HG02588 (cell line): Measurements from ENCODE around the gene SMPDL3A.

Source experiments
- ATAC-seq: cut with Tn5 transposase; IDR thresholded peaks from one replicate; pipeline ENCODE4 v1.9.1; 2021; ENCODE audit warnings: mild to moderate bottlenecking, moderate library complexity; ENCODE audit not compliant: unreplicated experiment

SMPDL3A gene

DNA sequence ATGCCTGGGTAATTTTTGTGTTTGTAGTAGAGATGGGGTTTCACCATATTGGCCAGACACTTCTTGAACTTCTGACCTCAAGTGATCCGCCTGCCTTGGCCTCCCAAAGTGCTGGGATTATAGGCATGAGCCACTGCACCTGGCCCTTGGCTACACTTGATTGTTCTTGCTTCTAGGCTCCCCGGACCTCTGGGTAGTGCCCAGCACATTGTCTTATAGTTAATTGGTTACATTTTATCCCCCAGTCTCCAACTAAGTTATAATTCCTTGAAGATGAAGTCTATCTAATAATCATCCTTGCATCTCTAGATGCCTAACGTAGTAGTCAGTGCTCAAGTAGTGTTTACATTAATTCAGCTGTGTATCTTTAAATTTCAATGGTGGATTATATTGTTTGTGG, 11.8 kb downstream of the SMPDL3A start:
- no peak for ATAC-seq

DNA sequence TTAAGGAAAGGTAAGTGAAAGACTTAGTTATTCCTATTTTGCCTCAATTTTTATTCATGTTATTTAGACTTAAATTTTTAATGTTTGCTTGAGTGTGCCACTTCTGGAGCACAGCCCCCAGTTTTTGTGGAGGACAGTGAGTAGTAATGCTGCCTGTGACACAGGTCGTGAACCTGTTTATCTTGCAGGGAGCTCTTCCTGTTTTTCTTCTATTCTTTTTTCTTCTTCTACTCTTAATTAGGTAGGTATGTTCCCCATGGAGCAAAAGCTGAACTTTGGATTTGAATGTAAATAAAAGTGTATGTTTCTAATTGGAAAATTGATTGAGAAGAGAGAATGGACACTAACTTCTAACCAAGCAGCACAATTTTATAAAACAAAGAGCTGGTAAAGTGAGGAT, 12.3 kb downstream of the SMPDL3A start:
- ATAC-seq: no peak

- no peak for ATAC-seq
Measured at GRCh38 chr6:122803171-122803661, 14.2 kb downstream of the SMPDL3A start.

DNA sequence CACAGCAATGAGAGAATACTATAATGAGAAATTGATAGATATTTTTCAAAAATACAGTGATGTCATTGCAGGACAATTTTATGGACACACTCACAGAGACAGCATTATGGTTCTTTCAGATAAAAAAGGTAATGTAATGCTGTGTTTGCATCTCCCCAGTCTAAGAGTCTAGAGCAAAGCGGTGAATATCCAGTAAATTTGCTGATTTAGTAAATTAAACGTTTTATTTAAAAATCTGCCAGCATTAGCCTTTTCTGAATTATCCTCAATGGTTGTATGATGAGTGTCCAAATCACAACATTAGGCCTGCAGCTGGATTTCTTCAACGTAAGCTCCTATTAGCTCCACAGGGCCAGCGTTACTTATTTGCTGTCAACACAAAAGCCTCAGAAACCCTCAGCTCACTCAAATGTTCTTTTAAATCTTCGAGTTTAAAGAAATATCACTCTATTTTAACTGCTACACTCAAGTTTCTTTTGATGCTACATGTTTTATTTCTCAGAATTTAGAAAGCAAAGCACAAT, 16.0 kb downstream of the SMPDL3A start:
- no peak for ATAC-seq

GRCh38 chr6:122806291-122806690, 17.2 kb downstream of the SMPDL3A start:
- ATAC-seq: no peak

- no peak for ATAC-seq
Measured at GRCh38 chr6:122808121-122808885, 19.2 kb downstream of the SMPDL3A start.

DNA sequence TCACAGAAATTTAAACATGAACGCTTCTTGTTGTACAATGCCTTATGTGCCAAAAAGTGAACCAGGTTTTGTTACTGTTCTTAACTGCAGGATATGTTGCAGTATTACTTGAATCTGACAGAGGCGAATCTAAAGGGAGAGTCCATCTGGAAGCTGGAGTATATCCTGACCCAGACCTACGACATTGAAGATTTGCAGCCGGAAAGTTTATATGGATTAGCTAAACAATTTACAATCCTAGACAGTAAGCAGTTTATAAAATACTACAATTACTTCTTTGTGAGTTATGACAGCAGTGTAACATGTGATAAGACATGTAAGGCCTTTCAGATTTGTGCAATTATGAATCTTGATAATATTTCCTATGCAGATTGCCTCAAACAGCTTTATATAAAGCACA, 19.9 kb downstream of the SMPDL3A start:
- no peak for ATAC-seq

GRCh38 chr6:122809691-122810090, 20.6 kb downstream of the SMPDL3A start:
- no peak for ATAC-seq

GRCh38 chr6:122810189-122810588, 21.1 kb downstream of the SMPDL3A start:
- ATAC-seq: no peak

DNA sequence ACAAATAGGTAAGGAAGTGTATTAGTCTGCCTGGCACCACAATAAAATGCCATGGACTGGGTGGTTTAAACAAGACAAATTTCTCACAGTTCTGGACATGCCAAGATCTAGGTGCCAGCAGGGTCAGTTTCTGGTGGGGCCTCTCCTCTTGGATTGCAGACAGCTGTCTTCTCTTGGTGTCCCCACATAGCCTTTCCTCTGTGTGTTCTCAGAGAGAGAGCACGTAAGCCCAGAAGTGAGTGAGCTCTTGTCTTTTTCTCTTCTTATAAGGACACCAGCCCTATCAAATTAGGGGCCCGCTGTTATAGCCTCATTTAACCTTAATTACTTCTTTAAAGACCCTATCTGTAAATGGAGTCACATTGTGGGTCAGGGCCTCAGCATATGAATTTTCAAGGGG, 28.3 kb downstream of the SMPDL3A start:
- no peak for ATAC-seq

DNA sequence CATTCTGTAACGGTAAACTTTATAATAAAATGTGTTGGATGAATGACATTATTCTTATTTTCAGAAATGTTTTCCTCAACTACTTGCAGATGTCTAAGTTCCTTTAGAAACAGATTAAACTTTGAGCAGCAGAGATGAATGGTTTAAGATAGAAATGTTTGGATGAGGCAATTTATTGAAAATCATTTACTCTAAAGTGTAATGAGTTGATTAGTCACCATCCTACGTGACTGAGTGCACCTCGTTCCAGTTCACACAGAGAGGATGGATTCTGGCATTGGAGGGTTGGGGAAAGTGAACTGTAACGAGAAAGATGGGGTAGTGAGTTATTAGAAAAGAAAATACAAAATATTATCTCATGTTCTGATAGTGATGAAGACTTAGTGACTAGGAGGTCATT, 28.7 kb downstream of the SMPDL3A start:
- ATAC-seq: no peak

GRCh38 chr6:122818866-122819265, 29.8 kb downstream of the SMPDL3A start:
- no peak for ATAC-seq

DNA sequence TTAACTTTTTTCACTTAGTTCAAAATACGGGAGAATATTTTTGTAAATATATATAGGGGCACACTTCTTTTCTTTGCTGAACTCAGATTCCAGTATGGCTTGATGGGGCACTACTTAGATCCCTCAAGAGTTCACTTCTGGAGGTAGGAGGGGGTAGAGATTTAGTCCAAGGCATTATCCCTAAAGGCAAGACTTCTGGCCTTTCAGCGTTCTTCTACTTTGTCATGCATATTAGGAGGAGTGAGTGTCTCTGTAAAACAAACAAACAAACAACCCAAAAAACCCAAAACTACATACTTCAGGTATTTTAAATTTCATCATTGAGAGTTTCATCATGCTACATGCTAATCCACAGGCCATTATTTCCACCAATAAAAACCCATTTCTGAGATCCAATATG, 32.0 kb downstream of the SMPDL3A start:
- ATAC-seq: no peak

DNA sequence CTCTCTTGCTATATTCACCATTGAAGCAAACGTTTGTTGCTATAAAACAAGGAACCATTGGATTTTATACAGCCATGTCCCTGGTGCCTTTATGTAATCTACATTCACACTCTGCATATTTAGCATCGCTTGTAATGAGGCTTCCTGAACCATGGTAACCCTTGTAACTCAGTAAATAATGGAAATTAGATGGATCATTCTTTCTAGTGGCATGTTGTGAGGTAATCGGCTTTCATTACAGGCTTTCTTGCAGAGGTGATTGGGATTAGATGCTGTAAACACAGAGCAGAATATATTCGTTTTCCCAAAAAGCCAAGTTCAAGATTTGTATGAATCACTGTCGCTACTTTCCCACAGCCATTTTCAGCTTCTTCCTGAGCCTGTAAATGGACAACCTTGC, 36.1 kb downstream of the SMPDL3A start:
- ATAC-seq: no peak

DNA sequence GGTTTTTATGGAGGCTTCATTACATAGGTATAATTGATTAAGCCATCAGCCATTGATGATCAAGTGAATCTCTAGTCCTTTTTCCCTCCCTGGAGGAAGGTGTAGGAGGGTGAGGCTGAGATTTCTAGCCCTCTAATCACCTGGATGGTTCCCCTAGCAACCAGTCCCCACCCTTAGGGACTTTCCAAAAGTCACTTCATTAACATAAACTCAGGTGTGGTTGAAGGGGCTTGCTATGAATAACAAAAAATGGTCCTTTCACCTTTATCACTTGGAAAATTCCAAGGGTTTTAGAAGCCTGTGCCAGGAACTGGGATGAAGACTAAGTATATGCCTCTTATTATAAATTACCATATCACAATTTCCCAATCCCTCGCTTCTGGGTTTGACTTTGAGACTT, 40.4 kb downstream of the SMPDL3A start:
- no peak for ATAC-seq

DNA sequence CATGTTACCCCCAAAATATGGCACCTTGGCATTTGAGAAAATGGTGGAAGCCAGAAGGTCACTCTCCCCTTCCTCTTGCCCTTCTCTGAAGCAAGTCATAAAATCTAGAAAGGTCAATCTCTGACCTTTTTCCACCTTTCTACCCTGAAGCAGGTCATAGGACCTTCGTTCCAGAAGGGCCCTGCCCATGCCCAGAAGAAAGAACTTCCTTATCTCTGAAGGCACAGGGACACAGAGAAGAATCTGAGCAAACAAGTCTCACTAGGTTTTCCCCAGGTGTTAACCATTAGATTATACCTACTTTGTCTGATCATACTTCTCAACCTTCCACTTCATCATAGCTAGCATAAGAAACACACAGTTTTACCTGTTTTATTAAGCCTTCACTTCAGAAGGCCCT, 42.5 kb downstream of the SMPDL3A start:
- ATAC-seq: no peak

DNA sequence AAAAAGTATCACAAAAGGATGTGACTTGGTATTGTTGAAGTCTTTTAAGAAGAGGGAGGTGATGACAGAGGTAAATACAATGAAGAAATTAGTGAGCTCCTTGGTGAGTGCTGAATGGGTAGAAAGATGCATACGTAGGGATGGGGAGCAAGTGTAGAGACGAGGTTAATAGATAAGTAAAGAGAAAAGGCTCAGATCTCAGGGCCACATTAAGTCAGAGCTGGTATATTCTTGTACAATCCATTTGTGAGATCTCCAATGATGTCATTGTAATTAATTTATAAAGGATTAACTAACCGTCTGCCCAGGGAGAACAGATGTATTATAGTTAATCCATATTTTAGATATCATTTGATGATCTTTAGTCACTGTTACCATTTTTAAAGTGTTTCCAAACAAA, 43.4 kb downstream of the SMPDL3A start:
- ATAC-seq: no peak

DNA sequence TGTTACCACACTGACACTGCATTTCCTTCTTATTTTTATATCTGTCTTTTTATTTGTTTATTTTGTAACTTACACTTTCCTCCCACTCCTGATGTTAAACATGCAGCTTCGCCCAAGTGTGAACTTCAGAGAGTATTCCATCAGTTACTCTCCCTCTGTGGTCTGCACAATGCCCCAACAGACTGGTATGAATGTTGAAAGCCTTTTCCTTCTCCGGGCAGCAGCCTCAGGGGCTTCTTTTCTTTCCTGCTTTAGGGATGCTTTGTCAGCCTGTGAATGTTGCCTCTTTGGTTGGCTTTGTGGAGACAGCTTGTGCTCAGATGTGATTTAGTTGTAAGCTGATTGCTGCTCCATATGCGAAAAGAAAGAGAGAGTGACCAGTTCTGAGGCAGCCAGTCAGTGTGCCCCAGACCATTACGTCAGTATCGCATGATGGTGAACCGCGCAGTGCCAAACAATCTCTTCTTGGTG, 44.0 kb downstream of the SMPDL3A start:
- ATAC-seq: no peak

GRCh38 chr6:122838060-122838780, 49.2 kb downstream of the SMPDL3A start:
- ATAC-seq: no peak

- peak; percentile 63 for ATAC-seq
Measured at GRCh38 chr6:122839472-122839871, 50.4 kb downstream of the SMPDL3A start.

- ATAC-seq: no peak
Measured at GRCh38 chr6:122839906-122840305, 50.8 kb downstream of the SMPDL3A start.

DNA sequence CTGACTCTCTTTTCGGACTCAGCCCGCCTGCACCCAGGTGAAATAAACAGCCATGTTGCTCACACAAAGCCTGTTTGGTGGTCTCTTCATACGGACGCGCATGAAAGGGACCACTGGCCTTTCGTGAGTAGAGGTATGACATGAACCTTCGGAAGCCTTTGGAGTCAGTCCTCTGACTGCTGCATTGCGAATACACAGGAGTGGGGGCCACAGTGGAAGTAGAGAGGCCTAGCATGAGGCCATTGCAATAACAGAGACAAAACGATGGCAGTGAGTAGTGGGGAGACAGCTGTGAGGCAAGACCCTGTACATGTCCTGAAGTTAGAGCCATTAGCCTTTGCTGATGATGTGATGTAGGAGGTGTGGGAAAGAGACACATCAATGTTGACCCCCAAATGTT, 56.4 kb downstream of the SMPDL3A start:
- ATAC-seq: no peak
